ENCODE measurements around the gene CALD1.

GRCh38 chr7:134820778-134821177, 41.3 kb downstream of the CALD1 start:
- TF ChIP-seq, protein P1, sequence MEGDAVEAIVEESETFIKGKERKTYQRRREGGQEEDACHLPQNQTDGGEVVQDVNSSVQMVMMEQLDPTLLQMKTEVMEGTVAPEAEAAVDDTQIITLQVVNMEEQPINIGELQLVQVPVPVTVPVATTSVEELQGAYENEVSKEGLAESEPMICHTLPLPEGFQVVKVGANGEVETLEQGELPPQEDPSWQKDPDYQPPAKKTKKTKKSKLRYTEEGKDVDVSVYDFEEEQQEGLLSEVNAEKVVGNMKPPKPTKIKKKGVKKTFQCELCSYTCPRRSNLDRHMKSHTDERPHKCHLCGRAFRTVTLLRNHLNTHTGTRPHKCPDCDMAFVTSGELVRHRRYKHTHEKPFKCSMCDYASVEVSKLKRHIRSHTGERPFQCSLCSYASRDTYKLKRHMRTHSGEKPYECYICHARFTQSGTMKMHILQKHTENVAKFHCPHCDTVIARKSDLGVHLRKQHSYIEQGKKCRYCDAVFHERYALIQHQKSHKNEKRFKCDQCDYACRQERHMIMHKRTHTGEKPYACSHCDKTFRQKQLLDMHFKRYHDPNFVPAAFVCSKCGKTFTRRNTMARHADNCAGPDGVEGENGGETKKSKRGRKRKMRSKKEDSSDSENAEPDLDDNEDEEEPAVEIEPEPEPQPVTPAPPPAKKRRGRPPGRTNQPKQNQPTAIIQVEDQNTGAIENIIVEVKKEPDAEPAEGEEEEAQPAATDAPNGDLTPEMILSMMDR (IDR thresholded peaks at IDR 0.05), result no peak
- no peak for TF ChIP-seq POLR2A (IDR thresholded peaks at IDR 0.05)
